Activated T-cell treated with anti-CD3 and anti-CD28 coated beads, Interleukin-2, amount 50 U/mL, for 4 hours (primary cell): ENCODE data around the gene CCDC71. TPM values are rescaled to one million over a fixed set of nuclear protein-coding genes. Genes with fewer than 3 reads are reported as not detected.

Experiments
- ATAC-seq, 2 donors: fragments of 200-7000 bp; cut with Tn5 transposase; one replicate each; pipeline ENCODE4 v1.10.0; 2021
- DNase-seq: peaks from one replicate; pipeline ENCODE4 v3.0.0-alpha.2; 2020
- H3K27me3 Mint-ChIP-seq: one replicate; pipeline ENCODE4 v1.8.0; 2021; ENCODE audit warnings: low read depth, mixed read lengths
- H3K36me3 Mint-ChIP-seq: one replicate; pipeline ENCODE4 v1.8.0; 2022; ENCODE audit warnings: mixed read lengths; ENCODE audit not compliant: insufficient read depth
- H3K4me1 Mint-ChIP-seq: one replicate; pipeline ENCODE4 v1.8.0; 2021; ENCODE audit warnings: low read depth, mixed read lengths
- H3K4me3 Mint-ChIP-seq: one replicate; pipeline ENCODE4 v1.8.0; 2021; ENCODE audit warnings: mild to moderate bottlenecking, moderate library complexity, mixed read lengths
- H3K9me3 Mint-ChIP-seq: one replicate; pipeline ENCODE4 v1.8.0; 2021; ENCODE audit warnings: mixed read lengths
- total RNA-seq, 3 donors: library from RNA; stranded (reverse); gene quantifications; one replicate each; pipeline ENCODE4 v1.2.1, GENCODE V29; 2021

The CCDC71 gene
- total RNA-seq, 3 donors from 2014 or later: 24.8 to 29.2 (median 27.0) TPM

- Mint-ChIP-seq H3K36me3 (no peaks in the 10 kb centered on the region), H3K9me3 (no peaks in the 10 kb centered on the region), H3K4me1 (peaks cover 18% of the 10 kb centered on the region), H3K4me3 (no peak overlapping the region), H3K27me3 (peaks cover 4% of the 10 kb centered on the region)
- ATAC-seq: no peak
- no peak for DNase-seq
Observed at GRCh38 chr3:49174397-49174985, 8.4 kb upstream of the CCDC71 start.

DNA sequence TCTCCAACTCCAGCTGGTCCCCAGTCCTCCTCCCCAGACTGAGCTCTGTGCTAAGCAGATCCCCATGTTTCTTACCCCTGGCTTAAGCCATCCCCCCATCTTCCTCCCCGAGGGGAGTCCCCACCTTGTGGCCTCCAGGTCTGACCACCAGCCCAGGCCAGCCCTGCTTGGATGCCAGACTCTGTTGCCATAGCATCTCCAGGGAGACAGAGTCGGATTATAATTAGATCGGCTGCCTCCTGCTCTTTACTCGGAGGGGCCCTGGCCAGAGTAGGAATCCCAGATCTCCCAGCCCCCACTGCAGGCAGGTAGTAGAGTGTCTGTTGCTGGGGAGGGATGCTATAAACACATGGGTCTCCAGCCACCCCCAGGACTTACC is 7.7 kb upstream of the CCDC71 start:
- H3K4me1 Mint-ChIP-seq: peaks cover 18% of the 10 kb centered on the region
- no peaks in the 10 kb centered on the region for H3K9me3 Mint-ChIP-seq
- no peaks in the 10 kb centered on the region for H3K36me3 Mint-ChIP-seq
- no peaks in the 10 kb centered on the region for H3K27me3 Mint-ChIP-seq
- DNase-seq (no peak), ATAC-seq (no peak)
- no peak overlapping the region for H3K4me3 Mint-ChIP-seq

DNA sequence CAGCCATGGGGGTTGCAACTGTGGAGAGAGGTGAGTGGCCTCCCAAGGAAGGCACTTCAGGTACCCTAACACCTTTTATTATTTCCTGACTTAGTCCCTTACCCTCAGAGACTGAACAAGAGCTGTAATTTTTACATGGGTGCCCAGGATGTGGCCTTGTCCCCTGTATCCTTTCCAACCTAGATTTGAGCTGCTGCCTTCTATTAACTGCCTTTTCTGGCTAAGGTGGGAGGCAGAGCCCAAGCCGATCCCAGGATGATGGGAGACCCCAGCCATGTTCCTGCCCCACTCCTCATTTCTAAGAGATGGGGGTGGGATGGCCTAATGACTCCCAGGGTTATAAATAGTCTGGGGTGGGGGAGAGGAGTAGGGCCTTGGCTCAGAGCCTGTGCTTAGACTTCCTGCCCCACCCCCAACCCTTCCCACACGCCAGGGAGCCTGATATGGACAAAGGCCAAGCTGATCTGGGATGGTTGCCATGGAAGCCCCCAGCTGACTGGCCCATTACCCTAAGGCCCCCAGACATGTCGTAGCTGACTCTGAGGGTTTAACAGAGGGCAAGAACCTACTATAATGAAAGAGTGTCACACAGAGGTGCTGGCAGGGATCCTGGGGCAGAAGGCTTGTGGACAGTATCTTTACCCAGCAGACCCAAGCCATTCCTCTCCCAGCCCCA is 7.1 kb upstream of the CCDC71 start:
- DNase-seq (no peak), ATAC-seq (no peak)
- H3K9me3 Mint-ChIP-seq: no peaks in the 10 kb centered on the region
- H3K36me3 Mint-ChIP-seq: no peaks in the 10 kb centered on the region
- H3K4me1 Mint-ChIP-seq: peaks cover 18% of the 10 kb centered on the region
- H3K4me3 Mint-ChIP-seq: no peak overlapping the region
- no peaks in the 10 kb centered on the region for H3K27me3 Mint-ChIP-seq

GRCh38 chr3:49172551-49173041 is 6.5 kb upstream of the CCDC71 start:
- peaks cover 18% of the 10 kb centered on the region for H3K4me1 Mint-ChIP-seq
- no peaks in the 10 kb centered on the region for H3K27me3 Mint-ChIP-seq
- no peak overlapping the region for H3K4me3 Mint-ChIP-seq
- DNase-seq: no peak
- no peaks in the 10 kb centered on the region for H3K9me3 Mint-ChIP-seq
- no peaks in the 10 kb centered on the region for H3K36me3 Mint-ChIP-seq
- ATAC-seq: no peak

- DNase-seq: no peak
- Mint-ChIP-seq H3K36me3 (no peaks in the 10 kb centered on the region), H3K4me1 (peaks cover 18% of the 10 kb centered on the region), H3K9me3 (no peaks in the 10 kb centered on the region), H3K4me3 (peak overlapping the region; percentile 82), H3K27me3 (no peaks in the 10 kb centered on the region)
- ATAC-seq: no peak
Observed at GRCh38 chr3:49171775-49172500, 5.8 kb upstream of the CCDC71 start.

GRCh38 chr3:49171119-49171774 is 5.1 kb upstream of the CCDC71 start, which contains the start of gene KLHDC8B:
Gene KLHDC8B (plus strand): TSS chr3:49171598. CDS start chr3:49172770, 1,172 bp downstream.
- ATAC-seq: peak; percentile 86 to 88
- no peaks in the 10 kb centered on the region for H3K27me3 Mint-ChIP-seq
- peak; percentile 77 for DNase-seq
- H3K4me1 Mint-ChIP-seq: peaks cover 22% of the 10 kb centered on the region
- H3K9me3 Mint-ChIP-seq: no peaks in the 10 kb centered on the region
- H3K4me3 Mint-ChIP-seq: peak within 1 kb of the TSS; percentile 82
- no peaks in the 10 kb centered on the region for H3K36me3 Mint-ChIP-seq

GRCh38 chr3:49170744-49171118 is 4.6 kb upstream of the CCDC71 start:
- Mint-ChIP-seq H3K27me3 (no peaks in the 10 kb centered on the region), H3K4me1 (peaks cover 24% of the 10 kb centered on the region), H3K4me3 (peak overlapping the region; percentile 82), H3K36me3 (no peaks in the 10 kb centered on the region), H3K9me3 (no peaks in the 10 kb centered on the region)
- DNase-seq (no peak), ATAC-seq (no peak)

GRCh38 chr3:49166752-49167556 is 823 bp upstream of the CCDC71 start:
- Mint-ChIP-seq H3K27me3 (no peaks in the 10 kb centered on the region), H3K4me3 (peak overlapping the region; percentile 89), H3K36me3 (peaks cover 16% of the 10 kb centered on the region), H3K9me3 (no peaks in the 10 kb centered on the region), H3K4me1 (peaks cover 37% of the 10 kb centered on the region)
- DNase-seq (no peak), ATAC-seq (no peak)

DNA sequence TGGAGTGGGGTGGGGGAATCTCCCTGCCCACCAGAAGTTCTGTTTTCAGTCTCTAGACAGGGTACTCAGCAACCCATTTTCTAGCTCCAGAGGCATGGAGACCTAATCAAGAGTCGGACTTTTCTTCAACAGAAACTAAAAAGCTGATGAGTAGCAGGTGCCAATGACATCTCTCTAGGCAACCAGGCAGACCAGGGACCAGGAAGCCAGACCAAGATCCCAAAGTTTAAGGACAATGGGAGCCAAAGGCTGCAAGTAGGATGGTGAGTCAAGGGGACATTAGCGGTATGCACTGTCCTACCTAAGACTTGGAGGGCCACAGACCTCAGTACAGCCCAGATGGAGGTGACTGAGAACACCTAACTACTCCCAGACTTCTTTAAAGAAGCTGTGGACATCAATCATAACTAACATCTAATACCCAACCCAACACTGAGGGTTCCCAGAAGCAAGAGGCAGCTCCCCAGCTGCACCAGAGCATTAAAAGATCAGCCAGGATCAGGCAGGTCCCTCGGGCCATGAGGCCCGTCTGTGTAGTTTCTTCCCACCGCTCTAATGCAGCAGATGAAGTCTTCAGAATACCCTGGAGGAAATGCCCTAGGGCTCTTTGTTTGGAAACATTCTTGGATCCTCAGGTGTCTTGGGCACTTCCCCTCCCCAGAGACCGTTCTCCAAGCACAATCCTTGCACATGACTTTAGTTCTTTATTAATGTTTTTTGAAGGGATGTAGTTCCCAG is 979 bp downstream of the CCDC71 start:
- H3K36me3 Mint-ChIP-seq: peaks cover 16% of the 10 kb centered on the region
- peaks cover 25% of the 10 kb centered on the region for H3K4me1 Mint-ChIP-seq
- no peaks in the 10 kb centered on the region for H3K27me3 Mint-ChIP-seq
- peak in 1 of 2 donors; percentile 1 for ATAC-seq
- H3K4me3 Mint-ChIP-seq: peak overlapping the region; percentile 95
- H3K9me3 Mint-ChIP-seq: no peaks in the 10 kb centered on the region
- DNase-seq: no peak

DNA sequence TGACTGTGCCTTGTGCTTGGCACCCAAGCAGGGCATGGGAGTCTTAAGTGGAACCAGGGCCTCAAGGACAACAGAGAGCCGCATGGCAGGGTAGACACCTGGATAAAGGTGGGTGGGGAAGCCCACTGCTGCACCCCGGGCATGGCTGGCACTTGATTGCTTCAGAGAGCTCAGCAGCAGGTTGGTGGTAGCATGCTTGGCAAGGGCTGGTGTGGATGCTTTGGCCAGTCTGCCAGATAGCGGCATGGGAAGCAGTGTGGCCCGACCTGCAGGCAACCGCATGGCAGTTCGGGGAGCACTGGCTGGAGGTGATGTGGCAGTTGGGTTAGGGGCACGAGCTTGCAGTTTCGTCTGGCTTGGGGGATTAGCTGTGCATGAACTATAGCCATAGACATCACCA is 2.5 kb downstream of the CCDC71 start:
- ATAC-seq (no peak), DNase-seq (no peak)
- Mint-ChIP-seq H3K4me1 (peaks cover 22% of the 10 kb centered on the region), H3K4me3 (peak overlapping the region; percentile 37), H3K9me3 (no peaks in the 10 kb centered on the region), H3K27me3 (no peaks in the 10 kb centered on the region), H3K36me3 (peaks cover 16% of the 10 kb centered on the region)

GRCh38 chr3:49162751-49163419 is 3.2 kb downstream of the CCDC71 start:
- ATAC-seq: no peak
- Mint-ChIP-seq H3K4me1 (peaks cover 22% of the 10 kb centered on the region), H3K36me3 (peaks cover 16% of the 10 kb centered on the region), H3K27me3 (no peaks in the 10 kb centered on the region), H3K4me3 (no peak overlapping the region), H3K9me3 (no peaks in the 10 kb centered on the region)
- DNase-seq: no peak

GRCh38 chr3:49161808-49162530 is 4.2 kb downstream of the CCDC71 start:
- Mint-ChIP-seq H3K4me1 (peaks cover 22% of the 10 kb centered on the region), H3K36me3 (peaks cover 16% of the 10 kb centered on the region), H3K27me3 (no peaks in the 10 kb centered on the region), H3K9me3 (no peaks in the 10 kb centered on the region), H3K4me3 (no peak overlapping the region)
- no peak for DNase-seq
- no peak for ATAC-seq
